HepG2 (cell line): ENCODE measurements around the gene TIMM17B. TPM values are rescaled to one million over a fixed set of nuclear protein-coding genes. Genes with fewer than 3 reads are reported as not detected.
A peak's percentile ranks its signal among the peaks of the same experiment; 100 is the strongest.

Experiments
- BHLHE40 ChIP-seq: IDR thresholded peaks from 2 replicates; pipeline ENCODE4 v1.6.1; 2011; ENCODE audit warnings: low read length, improper control_type of control experiment
- CCDC6 ChIP-seq: sonication (generic); formaldehyde crosslinking; IDR thresholded peaks from 2 replicates; pipeline ENCODE4 v1.8.1; 2022; ENCODE audit warnings: mild to moderate bottlenecking, missing genetic modification reagents, moderate library complexity
- ELF3 ChIP-seq: IDR thresholded peaks from 2 replicates; pipeline ENCODE4 v1.6.1; 2016; ENCODE audit warnings: missing genetic modification reagents, missing compliant biosample characterization
- FOXP4 ChIP-seq: sonication (generic); formaldehyde crosslinking; IDR thresholded peaks from 2 replicates; pipeline ENCODE4 v1.4.0; 2020; ENCODE audit warnings: missing genetic modification reagents
- HNRNPLL ChIP-seq: fragments of 200-400 bp; formaldehyde crosslinking; IDR thresholded peaks from 2 replicates; pipeline ENCODE4 v1.6.1; 2017; ENCODE audit warnings: mild to moderate bottlenecking, low read depth, low read length; ENCODE audit not compliant: poor library complexity, severe bottlenecking
- IKZF5 ChIP-seq: IDR thresholded peaks from 2 replicates; pipeline ENCODE4 v1.6.1; 2018; ENCODE audit warnings: missing genetic modification reagents, mild to moderate bottlenecking, missing compliant biosample characterization
- JUNB ChIP-seq: sonication (generic); formaldehyde crosslinking; IDR thresholded peaks from 2 replicates; pipeline ENCODE4 v1.8.0; 2022; ENCODE audit warnings: missing genetic modification reagents, mild to moderate bottlenecking, borderline replicate concordance
- KDM1A ChIP-seq: IDR thresholded peaks from 2 replicates; pipeline ENCODE4 v1.6.1; 2016; ENCODE audit warnings: missing compliant biosample characterization
- MYPOP ChIP-seq: sonication (generic); formaldehyde crosslinking; IDR thresholded peaks from 2 replicates; pipeline ENCODE4 v1.8.1; 2023; ENCODE audit warnings: mild to moderate bottlenecking, moderate library complexity, missing genetic modification reagents
- PATZ1 ChIP-seq: sonication (generic); formaldehyde crosslinking; IDR thresholded peaks from 2 replicates; pipeline ENCODE4 v1.4.0; 2020; ENCODE audit warnings: missing genetic modification reagents
- PHF8 ChIP-seq: sonication (generic); formaldehyde crosslinking; IDR thresholded peaks from 2 replicates; pipeline ENCODE4 v1.5.0; 2020; ENCODE audit warnings: missing genetic modification reagents
- PLRG1 ChIP-seq: fragments of 450-650 bp; conservative IDR thresholded peaks from 2 replicates; pipeline ENCODE4 v1.6.1; 2016
- POLR2G ChIP-seq: fragments of 200-400 bp; formaldehyde crosslinking; IDR thresholded peaks from 2 replicates; pipeline ENCODE4 v1.6.1; 2018; ENCODE audit warnings: mild to moderate bottlenecking, low read depth, low read length, moderate library complexity
- PRMT3 ChIP-seq: sonication (generic); formaldehyde crosslinking; IDR thresholded peaks from 2 replicates; pipeline ENCODE4 v1.8.1; 2022; ENCODE audit warnings: low read depth, mild to moderate bottlenecking, moderate library complexity, missing genetic modification reagents, borderline replicate concordance
- RBFOX2 ChIP-seq: fragments of 200-400 bp; formaldehyde crosslinking; IDR thresholded peaks from 2 replicates; pipeline ENCODE4 v1.6.1; 2017; ENCODE audit warnings: low read depth, mild to moderate bottlenecking, low read length
- SOX6 ChIP-seq, 2 experiments: fragments of 450-650 bp in 1 of 2; sonication (generic) in 1 of 2; formaldehyde crosslinking in 1 of 2; IDR thresholded peaks; 2 replicates each; pipeline versions ENCODE4 v1.4.0 to v1.6.1; 2017 to 2020; ENCODE audit warnings: antibody characterized with exemption in 1 of 2, mild to moderate bottlenecking in 1 of 2, missing genetic modification reagents in 1 of 2
- ZNF558 ChIP-seq: sonication (generic); formaldehyde crosslinking; IDR thresholded peaks from 2 replicates; pipeline ENCODE4 v1.9.0; 2022; ENCODE audit warnings: mild to moderate bottlenecking, missing genetic modification reagents, borderline replicate concordance
- ZNF687 ChIP-seq: sonication (generic); formaldehyde crosslinking; IDR thresholded peaks from 2 replicates; pipeline ENCODE4 v1.5.1; 2020; ENCODE audit warnings: mild to moderate bottlenecking, missing genetic modification reagents, moderate library complexity
- polyA plus RNA-seq, 8 experiments: library from polyadenylated mRNA; depleted of rRNA in 3 of 8; stranded (reverse) in 7 of 8; unstranded in 1 of 8; fragments of >200 nt; fragmentation: Illumina TruSeq in 4 of 8; extraction: Trizol in 4 of 8; gene quantifications; 2 replicates each; pipeline versions ENCODE4 v1.2.1 to v1.2.3, GENCODE V29; 2011 to 2016; ENCODE audit warnings: low read depth in 4 of 8, missing spikeins in 1 of 8, mixed read lengths in 1 of 8; ENCODE audit not compliant: insufficient read depth in 1 of 8
- total RNA-seq, 5 experiments: library from RNA; depleted of rRNA; stranded (reverse); fragments of >200 nt; fragmentation: Illumina TruSeq; extraction: Trizol; gene quantifications; 2 replicates each; pipeline ENCODE4 v1.2.3, GENCODE V29; 2016; ENCODE audit warnings: low read depth in 1 of 5

The TIMM17B gene
- total and polyA plus RNA-seq, 2 of the 13 experiments (the other 11 are each of a cell fraction or from before 2014, with no cell fraction given), result 56.0 to 72.5 TPM

GRCh38 chrX:48918643-48919340, 21.2 kb upstream of the TIMM17B start, which contains the start of gene PIM2 (continued):
- TF ChIP-seq PATZ1 (CRISPR knock-in tag) (0 out of 2 replicates have a peak, but pooled peaks have one; percentile 5), HNRNPLL (peak; percentile 83), JUNB (CRISPR knock-in tag) (no peak), PHF8 (CRISPR knock-in tag) (peak; percentile 65), FOXP4 (CRISPR knock-in tag) (0 out of 2 replicates have a peak, but pooled peaks have one; percentile 14), ZNF687 (CRISPR knock-in tag) (peak; percentile 66), SOX6 (IDR thresholded peaks at IDR 0.05) (no peak), SOX6 (CRISPR knock-in tag; IDR thresholded peaks at IDR 0.05) (0 out of 2 replicates have a peak, but pooled peaks have one; percentile 22), ZNF558 (CRISPR knock-in tag) (peak; percentile 37; the same call in 1 of the 2 replicates), ELF3 (CRISPR knock-in tag) (peak; percentile 18; the same call in 1 of the 2 replicates), KDM1A (no peak), MYPOP (peak; percentile 18; the same call in 1 of the 2 replicates), CCDC6 (peak; percentile 42; the same call in 1 of the 2 replicates), PLRG1 (no peak), BHLHE40 (peak; percentile 61), IKZF5 (peak; percentile 36; the same call in 1 of the 2 replicates), PRMT3 (CRISPR knock-in tag) (0 out of 2 replicates have a peak, but pooled peaks have one; percentile 22), RBFOX2 (peak; percentile 86), POLR2G (peak; percentile 90)
